K562 (cell line): ENCODE results near the gene PTTG1IP. TPM values are rescaled to one million over a fixed set of nuclear protein-coding genes. Genes with fewer than 3 reads are reported as not detected.

Source experiments
- ARID3A ChIP-seq: IDR thresholded peaks from 2 replicates; pipeline ENCODE4 v1.6.1; 2012; ENCODE audit warnings: low read depth, low read length, improper control_type of control experiment, borderline replicate concordance
- CBFA2T3 ChIP-seq: fragments of 450-650 bp; IDR thresholded peaks from 2 replicates; pipeline ENCODE4 v1.6.1; 2017
- DIDO1 ChIP-seq: fragments of 450-650 bp; IDR thresholded peaks from 2 replicates; pipeline ENCODE4 v1.6.1; 2016; ENCODE audit warnings: low read depth, missing biosample characterization, missing genetic modification characterization
- HOMEZ ChIP-seq: fragments of 250-450 bp; sonication (Bioruptor Pico); IDR thresholded peaks from 2 replicates; pipeline ENCODE4 v1.4.0; 2020; ENCODE audit warnings: mild to moderate bottlenecking, moderate library complexity
- KLF13 ChIP-seq: fragments of 450-650 bp; IDR thresholded peaks from 2 replicates; pipeline ENCODE4 v1.6.1; 2016; ENCODE audit warnings: missing genetic modification characterization, low read depth, mild to moderate bottlenecking, missing compliant biosample characterization, moderate library complexity, borderline replicate concordance
- L3MBTL2 ChIP-seq: fragments of 450-650 bp; IDR thresholded peaks from 2 replicates; pipeline ENCODE4 v1.6.1; 2016; ENCODE audit warnings: mild to moderate bottlenecking, moderate library complexity
- MCM5 ChIP-seq: fragments of 450-650 bp; IDR thresholded peaks from 2 replicates; pipeline ENCODE4 v1.6.1; 2016; ENCODE audit warnings: low read depth
- NCOR1 ChIP-seq: fragments of 450-650 bp; IDR thresholded peaks from 2 replicates; pipeline ENCODE4 v1.6.1; 2016; ENCODE audit warnings: mild to moderate bottlenecking, moderate library complexity
- POLR2AphosphoS5 ChIP-seq: IDR thresholded peaks from 2 replicates; pipeline ENCODE4 v1.6.1; 2011; ENCODE audit warnings: mild to moderate bottlenecking, low read depth, low read length, moderate library complexity; ENCODE audit not compliant: control insufficient read depth, insufficient read depth
- SMARCA5 ChIP-seq: fragments of 450-650 bp; IDR thresholded peaks from 2 replicates; pipeline ENCODE4 v1.6.1; 2016
- SNRNP70 ChIP-seq: fragments of 200-400 bp; formaldehyde crosslinking; optimal IDR thresholded peaks from 2 replicates; pipeline ENCODE3; 2017; ENCODE audit warnings: low read depth, low read length
- ZC3H4 ChIP-seq: sonication (generic); formaldehyde crosslinking; IDR thresholded peaks from 2 replicates; pipeline ENCODE4 v1.9.0; 2021; ENCODE audit warnings: missing genetic modification reagents, borderline replicate concordance
- ZNF174 ChIP-seq: fragments of 250-450 bp; sonication (Bioruptor Pico); IDR thresholded peaks from 2 replicates; pipeline ENCODE4 v1.4.0; 2020; ENCODE audit warnings: mild to moderate bottlenecking
- ZNF280B ChIP-seq: fragments of 250-450 bp; sonication (Bioruptor Pico); IDR thresholded peaks from 2 replicates; pipeline ENCODE4 v1.5.1; 2021; ENCODE audit warnings: mild to moderate bottlenecking
- ZNF398 ChIP-seq: fragments of 250-450 bp; sonication (Bioruptor Pico); IDR thresholded peaks from 2 replicates; pipeline ENCODE4 v1.8.0; 2021; ENCODE audit warnings: moderate library complexity, mild to moderate bottlenecking, inconsistent platforms
- ZNF551 ChIP-seq: fragments of 250-450 bp; sonication (Bioruptor Pico); IDR thresholded peaks from 2 replicates; pipeline ENCODE4 v1.5.0; 2021; ENCODE audit warnings: mild to moderate bottlenecking, moderate library complexity
- ZNF609 ChIP-seq: sonication (generic); formaldehyde crosslinking; IDR thresholded peaks from 2 replicates; pipeline ENCODE4 v1.8.1; 2023; ENCODE audit warnings: missing genetic modification reagents, mild to moderate bottlenecking, borderline replicate concordance
- polyA plus RNA-seq, 8 experiments: library from polyadenylated mRNA; depleted of rRNA in 4 of 8; stranded (reverse) in 5 of 8; unstranded in 3 of 8; fragments of >200 nt; fragmentation: Nextera tagmentation in 2 of 8; fragmentation: Illumina TruSeq in 1 of 8; extraction: Ambion mirVana in 2 of 8; extraction: Trizol in 1 of 8; gene quantifications; 2 replicates each; pipeline versions ENCODE4 v1.2.1 to v1.2.3, GENCODE V29; 2011 to 2014; ENCODE audit warnings: inconsistent platforms in 1 of 8, missing spikeins in 1 of 8
- total RNA-seq, 7 experiments: library from RNA; depleted of rRNA in 6 of 7; stranded (reverse); fragments of >200 nt in 6 of 7; fragmentation: Illumina TruSeq in 2 of 7; extraction: Trizol in 2 of 7; gene quantifications; 2 replicates each; pipeline versions ENCODE4 v1.2.1 to v1.2.3, GENCODE V29; 2011 to 2021; ENCODE audit warnings: low replicate concordance in 1 of 7

The PTTG1IP gene
- total and polyA plus RNA-seq, 9 of the 15 experiments (the other 6 are each of a cell fraction or from before 2014, with no cell fraction given), result 5.0 to 99.3 (median 82.4) TPM

- TF ChIP-seq ZNF280B (no peak), SMARCA5 (no peak), POLR2AphosphoS5 (no peak), CBFA2T3 (peak; percentile 50), ZC3H4 (CRISPR knock-in tag) (no peak), ZNF551 (CRISPR knock-in tag) (no peak), ARID3A (no peak), NCOR1 (no peak), MCM5 (no peak), L3MBTL2 (peak; percentile 65), HOMEZ (no peak), DIDO1 (tag) (no peak), ZNF398 (CRISPR knock-in tag) (no peak), ZNF609 (no peak), ZNF174 (CRISPR knock-in tag) (no peak), SNRNP70 (no peak), KLF13 (no peak)
Measured at GRCh38 chr21:44834951-44835646, 38.4 kb downstream of the PTTG1IP start (continued).
